Endothelial cell of umbilical vein (primary cell): ENCODE measurements around the gene RABEP1. TPM values are rescaled to one million over a fixed set of nuclear protein-coding genes. Genes with fewer than 3 reads are reported as not detected.

Experiments
- BruUV-seq: library from RNA; stranded (reverse); fragments of 400-500 nt; replicated peaks from 2 replicates; lab custom pipeline; 2021; lab: Mats Ljungman, UMichigan
- CTCF ChIA-PET: fragments of 300-600, 350-600 bp; sonication (Branson Sonifier 250); formaldehyde crosslinking; loops from one replicate; lab custom pipeline; 2021; ENCODE audit warnings: antibody characterized with exemption, inconsistent platforms; lab: Charles Lee
- POLR2A ChIA-PET: fragments of 300-600, 350-600 bp; sonication (Branson Sonifier 250); formaldehyde crosslinking; loops from one replicate; lab custom pipeline; 2021; ENCODE audit warnings: antibody characterized with exemption, inconsistent platforms; lab: Charles Lee
- DNase-seq: peaks from one replicate; pipeline ENCODE4 v3.0.0-alpha.2; 2011; ENCODE audit warnings: low read depth, low spot score
- FAIRE-seq: peaks from 2 replicates; lab custom pipeline; 2011; peaks lifted over from hg19 to GRCh38; lab: Jason Lieb, UNC
- H2AFZ ChIP-seq: 2 replicates; pipeline ENCODE4 v1.6.0; 2012; ENCODE audit warnings: low read depth, low read length, control low read depth, inconsistent platforms
- H3K27ac ChIP-seq: 2 replicates; pipeline ENCODE4 v1.5.1; 2011; ENCODE audit warnings: low read depth, mild to moderate bottlenecking, control low read depth, low read length, moderate library complexity; ENCODE audit not compliant: insufficient read depth
- H3K27me3 ChIP-seq, 2 experiments: 2 replicates each; pipeline versions ENCODE4 v1.6.0 to v1.6.1; 2011; ENCODE audit warnings: low read length in 2 of 2, mixed read lengths in 1 of 2; ENCODE audit not compliant: control insufficient read depth in 2 of 2, insufficient read depth in 2 of 2
- H3K36me3 ChIP-seq, 2 experiments: 2 replicates in 1 of 2; 3 replicates in 1 of 2; pipeline ENCODE4 v1.5.1; 2011; ENCODE audit warnings: low read length in 2 of 2, mild to moderate bottlenecking in 1 of 2, moderate library complexity in 1 of 2; ENCODE audit not compliant: control insufficient read depth in 2 of 2, insufficient read depth in 2 of 2; ENCODE audit errors: extremely low read depth in 1 of 2
- H3K4me1 ChIP-seq: 3 replicates; pipeline ENCODE4 v1.5.1; 2011; ENCODE audit warnings: mild to moderate bottlenecking, low read length; ENCODE audit not compliant: control insufficient read depth, insufficient read depth; ENCODE audit errors: extremely low read depth
- H3K4me2 ChIP-seq: 2 replicates; pipeline ENCODE4 v1.6.1; 2011; ENCODE audit warnings: low read length, control low read depth, mixed read lengths; ENCODE audit not compliant: insufficient read depth
- H3K4me3 ChIP-seq, 3 experiments: fragments of 200-600 bp in 1 of 3; sonication (generic), shearing (Covaris generic) in 1 of 3; replicated peaks in 1 of 3; 2 replicates each; pipeline ENCODE4 v1.5.1; 2011 to 2016; ENCODE audit warnings: control low read depth in 3 of 3, low read length in 3 of 3, mild to moderate bottlenecking in 2 of 3, inconsistent platforms in 1 of 3, low read depth in 1 of 3, moderate library complexity in 1 of 3; ENCODE audit not compliant: insufficient read depth in 1 of 3
- H3K79me2 ChIP-seq: 2 replicates; pipeline ENCODE4 v1.6.0; 2012; ENCODE audit warnings: low read length, inconsistent platforms; ENCODE audit not compliant: control insufficient read depth, insufficient read depth
- H3K9ac ChIP-seq: replicated peaks from 2 replicates; pipeline ENCODE3; 2011; ENCODE audit warnings: low read length, control low read depth; ENCODE audit not compliant: insufficient read depth; ENCODE audit errors: extremely low read depth
- H3K9me1 ChIP-seq: replicated peaks from 3 replicates; pipeline ENCODE4 v1.6.0; 2011; ENCODE audit warnings: mild to moderate bottlenecking, low read length; ENCODE audit not compliant: control insufficient read depth, insufficient read depth; ENCODE audit errors: extremely low read depth
- H3K9me3 ChIP-seq: replicated peaks from 2 replicates; pipeline ENCODE4 v1.5.1; 2012; ENCODE audit warnings: low read length, inconsistent platforms; ENCODE audit not compliant: control insufficient read depth, insufficient read depth
- H4K20me1 ChIP-seq: replicated peaks from 2 replicates; pipeline ENCODE3; 2011; ENCODE audit warnings: mild to moderate bottlenecking, low read length; ENCODE audit not compliant: control insufficient read depth, insufficient read depth; ENCODE audit errors: extremely low read depth
- JUN ChIP-seq: IDR thresholded peaks from 2 replicates; pipeline ENCODE4 v1.6.1; 2011; ENCODE audit warnings: borderline replicate concordance, low read depth; ENCODE audit not compliant: insufficient read length, insufficient read depth
- MYC ChIP-seq: IDR thresholded peaks from one replicate; pipeline ENCODE4 v1.6.1; 2011; ENCODE audit warnings: mild to moderate bottlenecking, low read depth, low read length
- dilution Hi-C: fragments of 300-500 bp; cut with MboI; formaldehyde crosslinking; loops from one replicate; pipeline ENCODE4 v1.15.0; 2019; ENCODE audit warnings: low sequenced_read_pairs; ENCODE audit not compliant: extremely low pct_ligation_motif_present
- intact Hi-C: fragments of 100-400 bp; cut with micrococcal nuclease; formaldehyde crosslinking; loops from one replicate; pipeline ENCODE4 v1.10.0; 2022
- polyA plus RNA-seq, 4 experiments: library from polyadenylated mRNA; depleted of rRNA in 3 of 4; stranded (reverse) in 3 of 4; unstranded in 1 of 4; fragments of >200 nt; gene quantifications; 2 replicates each; pipeline versions ENCODE4 v1.2.1 to v1.2.3, GENCODE V29; 2011 to 2012; ENCODE audit warnings: missing spikeins in 1 of 4
- total RNA-seq: library from RNA; stranded (reverse); gene quantifications from 2 replicates; pipeline ENCODE4 v1.2.3, GENCODE V29; 2021
- TF ChIP-seq, protein P1 (sequence below), 2 donors: IDR thresholded peaks; 1 replicate in 1 of 2; 2 replicates in 1 of 2; pipeline ENCODE4 v1.5.1; 2011; ENCODE audit warnings: low read length in 2 of 2, mild to moderate bottlenecking in 2 of 2, moderate library complexity in 2 of 2, control low read depth in 1 of 2, inconsistent platforms in 1 of 2, low read depth in 1 of 2; ENCODE audit not compliant: insufficient read depth in 1 of 2; ENCODE audit errors: extremely low read depth in 1 of 2
- TF ChIP-seq, protein P2 (sequence below): IDR thresholded peaks from 2 replicates; pipeline ENCODE4 v1.6.1; 2011; ENCODE audit not compliant: insufficient read depth, insufficient read length

RABEP1 gene
- total and polyA plus RNA-seq, 2 donors (not counting 3 experiments of a cell fraction or from before 2014, with no cell fraction given) = 10.1 to 54.8 TPM

DNA sequence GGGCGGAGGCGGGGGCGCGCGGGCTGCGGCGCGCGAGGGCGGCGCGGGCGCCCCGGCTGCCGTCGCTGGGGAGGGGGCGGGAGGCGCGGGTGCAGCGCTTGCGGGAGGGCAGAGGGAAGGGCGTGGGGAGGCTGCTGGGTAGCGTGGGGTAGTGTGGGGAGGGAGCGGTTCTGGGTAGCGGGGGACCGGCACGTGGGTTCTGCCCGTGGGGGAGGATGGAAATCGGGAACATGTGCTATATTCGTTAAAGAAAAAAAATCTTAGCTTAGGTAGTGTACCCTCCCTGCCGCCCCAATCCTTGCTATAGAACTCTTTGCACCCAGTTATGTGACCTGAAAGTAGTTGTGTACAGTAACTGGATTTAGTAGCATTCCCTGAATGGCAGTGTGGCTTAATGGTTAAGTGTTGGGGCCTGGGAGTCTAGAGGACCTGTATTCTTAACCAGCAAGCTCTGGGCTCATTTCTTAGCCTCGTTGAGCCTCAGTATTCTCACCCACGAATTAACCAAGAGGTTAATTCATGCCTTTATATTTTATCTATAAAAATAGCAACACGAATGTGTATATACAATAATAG is 646 bp downstream of the RABEP1 start:
- intact Hi-C loops = loop anchor here (5.0 kb wide), 1 partner anchor 135 kb away; the partner anchor contains the start of gene NUP88

More for the DNA sequence above, 646 bp downstream of the RABEP1 start:
- H3K9ac ChIP-seq = peak overlapping the region; percentile 80
- no peaks in the 10 kb centered on the region for H3K9me1 ChIP-seq
- no TSS peak for BruUV-seq
- dilution Hi-C loops = no loop called here
- peaks cover 55% of the 10 kb centered on the region for H3K79me2 ChIP-seq
- ChIA-PET POLR2A (no interaction called here), CTCF (no interaction called here)
- DNase-seq (peak; percentile 37), FAIRE-seq (no peak)
- peak overlapping the region; percentile 71 to 86 (median 78) for H3K4me3 ChIP-seq
- no peaks in the 10 kb centered on the region for H3K9me3 ChIP-seq
- H3K27ac ChIP-seq = peak overlapping the region; percentile 69
- no peaks in the 10 kb centered on the region for H3K27me3 ChIP-seq
- H2AFZ ChIP-seq = peak overlapping the region; percentile 81
- TF ChIP-seq JUN = no peak
- no peak for TF ChIP-seq MYC
- TF ChIP-seq, protein P1, sequence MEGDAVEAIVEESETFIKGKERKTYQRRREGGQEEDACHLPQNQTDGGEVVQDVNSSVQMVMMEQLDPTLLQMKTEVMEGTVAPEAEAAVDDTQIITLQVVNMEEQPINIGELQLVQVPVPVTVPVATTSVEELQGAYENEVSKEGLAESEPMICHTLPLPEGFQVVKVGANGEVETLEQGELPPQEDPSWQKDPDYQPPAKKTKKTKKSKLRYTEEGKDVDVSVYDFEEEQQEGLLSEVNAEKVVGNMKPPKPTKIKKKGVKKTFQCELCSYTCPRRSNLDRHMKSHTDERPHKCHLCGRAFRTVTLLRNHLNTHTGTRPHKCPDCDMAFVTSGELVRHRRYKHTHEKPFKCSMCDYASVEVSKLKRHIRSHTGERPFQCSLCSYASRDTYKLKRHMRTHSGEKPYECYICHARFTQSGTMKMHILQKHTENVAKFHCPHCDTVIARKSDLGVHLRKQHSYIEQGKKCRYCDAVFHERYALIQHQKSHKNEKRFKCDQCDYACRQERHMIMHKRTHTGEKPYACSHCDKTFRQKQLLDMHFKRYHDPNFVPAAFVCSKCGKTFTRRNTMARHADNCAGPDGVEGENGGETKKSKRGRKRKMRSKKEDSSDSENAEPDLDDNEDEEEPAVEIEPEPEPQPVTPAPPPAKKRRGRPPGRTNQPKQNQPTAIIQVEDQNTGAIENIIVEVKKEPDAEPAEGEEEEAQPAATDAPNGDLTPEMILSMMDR (IDR thresholded peaks at IDR 0.05; ENCODE audit: extremely low read depth in 1 of 2, insufficient read depth in 1 of 2, low read depth in 1 of 2, low read length in 2 of 2) = no peak
- TF ChIP-seq, protein P2, sequence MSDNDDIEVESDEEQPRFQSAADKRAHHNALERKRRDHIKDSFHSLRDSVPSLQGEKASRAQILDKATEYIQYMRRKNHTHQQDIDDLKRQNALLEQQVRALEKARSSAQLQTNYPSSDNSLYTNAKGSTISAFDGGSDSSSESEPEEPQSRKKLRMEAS = peak; percentile 49
- H3K4me1 ChIP-seq = peaks cover 25% of the 10 kb centered on the region
- peak overlapping the region; percentile 88 for H3K4me2 ChIP-seq
- H4K20me1 ChIP-seq = no peaks in the 10 kb centered on the region
- no peaks in the 10 kb centered on the region for H3K36me3 ChIP-seq
